VCaP (cell line): ENCODE results near the gene TMEM108.

Experiments used
- H3K27ac ChIP-seq: fragments of 450-650 bp; 2 replicates; pipeline ENCODE4 v1.5.1; 2017
- CTCF ChIP-seq: fragments of 450-650 bp; conservative IDR thresholded peaks from 2 replicates; pipeline ENCODE4 v1.5.1; 2017; ENCODE audit warnings: mild to moderate bottlenecking, moderate library complexity

The TMEM108 gene

GRCh38 chr3:133301731-133302130 lies 263.5 kb downstream of the TMEM108 start:
- H3K27ac ChIP-seq, result no peak overlapping the region
- TF ChIP-seq CTCF, result no peak

- no peak overlapping the region for H3K27ac ChIP-seq
- no peak for TF ChIP-seq CTCF
Measured at GRCh38 chr3:133303430-133303829, 265.2 kb downstream of the TMEM108 start.

- TF ChIP-seq CTCF, result no peak
Measured at GRCh38 chr3:133317866-133318265, 279.7 kb downstream of the TMEM108 start.

GRCh38 chr3:133328373-133328772 lies 290.2 kb downstream of the TMEM108 start:
- TF ChIP-seq CTCF, result no peak
- H3K27ac ChIP-seq, result peak overlapping the region; percentile 80

More at GRCh38 chr3:133317866-133318265, 279.7 kb downstream of the TMEM108 start:
- no peak overlapping the region for H3K27ac ChIP-seq

GRCh38 chr3:133329626-133330025 lies 291.4 kb downstream of the TMEM108 start:
- no peak for TF ChIP-seq CTCF
- H3K27ac ChIP-seq, result peak overlapping the region; percentile 80

GRCh38 chr3:133330065-133330464 lies 291.9 kb downstream of the TMEM108 start:
- TF ChIP-seq CTCF, result no peak
- H3K27ac ChIP-seq, result peak overlapping the region; percentile 80

GRCh38 chr3:133330522-133330921 lies 292.3 kb downstream of the TMEM108 start:
- peak overlapping the region; percentile 80 for H3K27ac ChIP-seq
- no peak for TF ChIP-seq CTCF

- TF ChIP-seq CTCF, result no peak
- no peak overlapping the region for H3K27ac ChIP-seq
Measured at GRCh38 chr3:133354721-133355120, 316.5 kb downstream of the TMEM108 start.
